Iris pigment epithelial cell (primary cell): ENCODE results near the gene ZC3H14.
A peak's percentile ranks its signal among the peaks of the same experiment; 100 is the strongest.

Source experiments
- DNase-seq: peaks from one replicate; pipeline ENCODE4 v3.0.0-alpha.2; 2011; ENCODE audit warnings: low read depth

ZC3H14 gene

DNA sequence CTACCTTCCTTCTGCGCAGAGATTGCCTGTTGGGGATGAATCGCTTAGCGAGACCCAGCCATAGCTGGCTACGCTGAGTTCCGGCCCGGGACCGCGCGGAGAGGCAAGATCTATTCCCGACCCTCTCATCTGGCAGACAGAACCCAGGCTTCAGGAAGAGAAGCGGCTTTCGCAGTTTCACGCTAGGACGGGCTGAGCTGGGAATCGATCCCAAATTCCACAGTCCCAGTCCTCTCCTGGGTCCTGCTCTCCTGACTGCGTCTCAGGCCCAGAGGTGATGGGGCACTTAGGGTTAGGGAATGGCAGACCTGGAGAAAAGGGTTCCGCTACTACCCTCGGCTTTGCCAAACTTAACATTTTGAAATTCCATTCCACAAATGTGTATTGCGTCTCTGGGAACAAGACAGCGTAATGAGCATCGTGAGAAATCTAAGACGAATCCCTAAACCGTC, 10.8 kb upstream of the ZC3H14 start:
- DNase-seq: peak; percentile 23

- DNase-seq: no peak
These were observed 10.0 kb upstream of the ZC3H14 start for GRCh38 chr14:88552876-88553275.

DNA sequence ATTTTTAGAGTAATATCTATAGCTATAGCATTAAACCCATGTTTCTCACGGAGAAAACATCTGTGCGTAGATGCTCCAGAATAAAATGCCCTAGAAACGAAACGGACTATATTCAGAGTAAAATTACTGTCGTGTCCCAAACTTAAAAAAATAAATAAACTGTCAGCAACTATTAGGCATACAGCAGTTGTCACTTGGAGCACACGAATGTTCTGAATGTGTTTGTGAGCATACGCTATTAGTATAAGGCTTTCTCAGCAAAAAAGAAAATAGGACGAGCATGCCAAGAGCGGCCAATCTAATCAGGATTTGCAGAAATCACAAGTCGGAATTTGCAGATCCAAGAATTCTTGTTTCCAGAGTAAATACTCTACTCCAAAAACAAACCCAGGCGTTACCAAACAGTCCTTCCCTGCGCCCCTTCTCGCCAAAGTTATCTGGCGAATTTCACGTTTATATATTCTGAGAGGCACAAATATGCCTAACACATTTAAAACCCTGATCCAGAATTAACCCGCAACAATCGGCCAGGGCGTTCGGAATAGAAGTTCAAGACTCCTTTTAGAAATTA, 8.9 kb upstream of the ZC3H14 start:
- DNase-seq: peak; percentile 27

- DNase-seq: peak; percentile 71
These were observed 8.2 kb upstream of the ZC3H14 start, which contains the start of gene PTPN21 for GRCh38 chr14:88554457-88555286. Gene PTPN21, minus strand, starts transcription at chr14:88555007. Its CDS starts 4,590 bp downstream, at chr14:88550417.

DNA sequence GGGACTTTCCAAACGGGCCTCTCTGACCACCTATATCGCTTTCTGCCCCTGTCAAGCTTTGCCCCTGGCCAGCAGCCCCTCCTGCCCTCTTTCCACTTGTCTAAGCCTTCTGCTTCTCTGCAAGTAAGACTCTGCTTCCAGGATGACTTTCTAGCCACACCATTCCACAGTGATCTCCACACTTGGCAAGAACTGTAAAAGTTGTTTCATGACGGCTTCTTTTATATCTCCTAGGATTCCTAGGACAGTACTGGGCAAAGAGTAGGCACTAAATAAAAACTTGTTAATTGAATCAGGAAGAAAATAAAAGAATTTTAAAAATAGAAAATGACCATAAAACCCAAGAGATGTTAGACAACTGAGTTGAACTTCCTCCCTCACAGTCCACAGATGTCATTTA, 6.3 kb upstream of the ZC3H14 start:
- DNase-seq: peak; percentile 8

DNA sequence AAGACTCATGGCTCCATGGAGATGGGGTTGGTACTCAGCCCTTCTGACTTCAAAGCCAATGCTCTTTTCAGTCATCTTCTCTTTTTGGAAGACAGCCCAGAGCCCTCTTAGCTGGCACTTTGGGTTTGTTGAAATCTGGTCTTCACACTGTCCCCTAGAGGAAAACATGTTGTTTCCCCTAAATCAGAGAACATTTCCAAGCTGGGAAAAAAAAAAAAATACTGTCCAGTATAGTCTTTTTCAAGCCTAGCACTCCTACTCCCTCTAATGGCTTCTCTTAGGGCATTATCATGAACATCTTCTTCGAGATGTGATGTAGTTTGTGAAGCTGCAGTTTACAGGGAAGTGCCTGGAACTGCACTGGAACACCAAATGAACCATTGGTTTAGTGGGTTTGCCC, 3.0 kb upstream of the ZC3H14 start:
- peak; percentile 63 for DNase-seq

GRCh38 chr14:88562532-88562830, 356 bp upstream of the ZC3H14 start:
- DNase-seq: no peak

DNA sequence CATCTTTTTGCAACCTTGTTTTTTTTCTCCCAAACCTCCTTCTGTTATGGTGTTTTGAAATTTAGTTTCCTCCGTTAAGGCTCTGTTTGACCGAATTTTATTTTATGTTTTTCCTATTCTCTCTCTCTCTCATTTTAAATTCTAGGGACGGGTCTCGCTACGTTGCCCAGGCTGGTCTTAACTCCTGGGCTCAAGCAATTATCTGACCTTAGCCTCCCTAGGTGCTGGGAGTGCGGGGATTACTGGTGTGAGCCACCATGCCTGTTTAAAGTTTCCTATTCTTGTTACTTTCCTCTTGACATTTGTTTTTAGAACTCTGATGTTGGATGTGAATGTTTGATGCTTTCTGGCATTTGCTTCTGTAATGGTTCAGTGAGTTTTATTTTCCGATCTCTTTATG, 1.0 kb downstream of the ZC3H14 start:
- DNase-seq: no peak

- DNase-seq: no peak
These were observed 2.6 kb downstream of the ZC3H14 start for GRCh38 chr14:88565427-88565826.

DNA sequence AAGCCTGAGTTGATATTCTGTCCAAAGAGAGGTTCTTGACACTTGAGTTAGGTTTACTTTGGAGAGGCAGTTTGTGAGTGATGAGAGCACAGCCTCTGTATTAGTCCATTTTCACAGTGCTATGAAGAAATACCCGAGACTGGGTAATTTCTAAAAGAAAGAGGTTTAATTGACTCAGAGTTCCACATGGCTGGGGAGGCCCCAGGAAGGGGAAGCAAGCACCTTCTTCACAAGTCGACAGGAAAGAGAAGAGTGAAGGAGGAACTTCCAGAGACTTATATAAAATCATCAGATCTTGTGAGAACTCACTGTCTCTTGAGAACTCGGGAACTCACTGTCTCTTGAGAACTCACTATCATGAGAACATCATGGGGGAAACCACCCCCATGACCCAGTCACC, 5.4 kb downstream of the ZC3H14 start:
- no peak for DNase-seq

DNA sequence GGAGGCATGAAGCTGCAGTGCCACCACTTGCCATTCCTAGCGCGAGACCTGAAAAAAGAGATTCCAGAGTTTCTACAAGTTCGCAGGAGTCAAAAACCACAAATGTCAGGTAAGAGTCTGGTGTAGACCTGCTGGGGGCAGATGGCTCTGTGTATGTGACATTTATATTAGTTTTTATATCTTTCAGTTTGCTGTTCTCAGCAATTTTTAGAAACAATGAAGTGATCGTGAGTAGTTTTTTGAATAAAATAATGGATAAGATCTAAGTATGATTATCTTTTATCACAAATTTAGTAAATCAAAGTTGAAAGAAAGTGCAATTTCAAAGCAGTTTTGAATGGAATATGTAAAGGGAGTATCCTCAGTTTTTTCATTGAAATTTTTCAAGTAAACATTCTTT, 9.3 kb downstream of the ZC3H14 start:
- no peak for DNase-seq

- DNase-seq: no peak
These were observed 13.4 kb downstream of the ZC3H14 start for GRCh38 chr14:88576222-88576621.

- no peak for DNase-seq
These were observed 21.6 kb downstream of the ZC3H14 start for GRCh38 chr14:88584451-88584850.

- no peak for DNase-seq
These were observed 25.2 kb downstream of the ZC3H14 start for GRCh38 chr14:88588081-88588480.

- peak; percentile 84 for DNase-seq
These were observed 27.3 kb downstream of the ZC3H14 start for GRCh38 chr14:88590173-88590572.

GRCh38 chr14:88592031-88592430, 29.2 kb downstream of the ZC3H14 start:
- no peak for DNase-seq

DNA sequence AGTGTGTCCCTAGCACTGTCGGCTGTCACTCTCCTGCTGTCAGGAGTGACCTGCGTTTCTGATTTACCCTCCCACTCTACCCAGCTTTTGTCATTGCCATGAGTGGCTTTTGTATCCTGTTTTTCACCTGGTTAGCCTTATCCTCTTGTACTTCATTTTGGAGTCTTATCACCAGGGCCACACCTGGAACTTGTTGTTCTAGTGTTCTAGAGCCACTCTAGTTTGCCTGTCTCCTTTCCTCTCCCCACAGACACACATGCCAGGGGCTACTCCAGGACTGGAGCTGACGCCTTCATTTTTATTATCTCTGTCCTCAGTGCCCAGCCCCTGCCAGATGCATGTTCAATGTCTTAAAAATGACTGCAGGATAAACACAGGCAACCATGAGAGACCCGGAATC, 34.2 kb downstream of the ZC3H14 start:
- no peak for DNase-seq

DNA sequence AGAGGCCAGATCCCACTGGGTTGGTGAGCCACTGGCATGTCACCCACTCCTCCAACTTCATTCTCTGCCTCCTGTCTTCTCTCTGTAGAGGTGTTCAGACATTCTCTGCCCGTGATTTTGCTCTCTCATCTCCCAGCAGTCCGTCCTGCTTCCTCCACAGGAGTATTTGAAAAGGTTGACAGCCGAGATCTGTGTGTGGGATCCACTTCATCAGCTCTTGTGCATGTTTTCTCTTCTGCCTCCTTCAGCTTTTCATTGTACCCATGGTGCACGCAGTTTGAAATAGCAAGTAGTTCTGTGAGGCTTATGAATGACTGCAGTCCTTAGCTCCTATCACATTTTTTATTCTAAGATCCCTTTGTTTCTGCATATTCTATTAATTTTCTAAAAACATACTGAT, 34.8 kb downstream of the ZC3H14 start:
- DNase-seq: no peak

GRCh38 chr14:88598097-88598675, 35.3 kb downstream of the ZC3H14 start:
- DNase-seq: no peak

- no peak for DNase-seq
These were observed 36.5 kb downstream of the ZC3H14 start for GRCh38 chr14:88599326-88599725.

- no peak for DNase-seq
These were observed 37.1 kb downstream of the ZC3H14 start for GRCh38 chr14:88599761-88600439.

GRCh38 chr14:88604212-88604611, 41.4 kb downstream of the ZC3H14 start:
- no peak for DNase-seq

DNA sequence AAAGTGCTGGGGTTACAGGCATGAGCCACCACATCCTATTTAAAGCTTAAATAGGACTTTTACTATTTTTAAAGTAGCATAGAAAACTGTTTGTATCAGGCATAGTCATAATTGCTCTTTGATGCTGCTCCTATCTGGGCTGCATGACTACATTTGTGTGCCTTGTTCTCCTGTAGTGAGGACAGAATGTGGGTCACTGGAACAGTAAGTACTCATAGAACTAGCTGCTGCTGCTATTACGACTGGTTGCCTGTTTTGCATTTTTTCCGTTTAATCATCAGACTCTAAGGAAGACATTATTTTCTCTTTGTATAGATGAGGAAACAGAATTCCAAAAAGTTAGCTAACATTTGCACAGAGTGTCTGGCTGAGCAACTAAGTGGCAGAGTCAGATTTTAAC, 42.8 kb downstream of the ZC3H14 start:
- peak; percentile 47 for DNase-seq
